Prostate gland (tissue), 2 donors: Measurements from ENCODE around the gene FHL2.

Experiments used
- CTCF ChIP-seq, 4 experiments: fragments of 200-600 bp in 2 of 4; fragments of 450-650 bp in 2 of 4; sonication (generic) in 2 of 4; IDR thresholded peaks; 1 replicate in 3 of 4; 2 replicates in 1 of 4; pipeline ENCODE4 v1.5.1; 2016 to 2019; ENCODE audit warnings: antibody characterized with exemption in 4 of 4, mild to moderate bottlenecking in 2 of 4, moderate library complexity in 2 of 4
- POLR2AphosphoS5 ChIP-seq: sonication (generic); formaldehyde crosslinking; IDR thresholded peaks from one replicate; pipeline ENCODE4 v1.6.1; 2017; ENCODE audit warnings: antibody characterized with exemption

GRCh38 chr2:105324732-105325131 is 74.1 kb downstream of the FHL2 start:
- TF ChIP-seq CTCF (IDR thresholded peaks at IDR 0.05), result no peak
- TF ChIP-seq POLR2AphosphoS5, result peak; percentile 48
